ENCODE measurements around the gene KAT2B.

DNA sequence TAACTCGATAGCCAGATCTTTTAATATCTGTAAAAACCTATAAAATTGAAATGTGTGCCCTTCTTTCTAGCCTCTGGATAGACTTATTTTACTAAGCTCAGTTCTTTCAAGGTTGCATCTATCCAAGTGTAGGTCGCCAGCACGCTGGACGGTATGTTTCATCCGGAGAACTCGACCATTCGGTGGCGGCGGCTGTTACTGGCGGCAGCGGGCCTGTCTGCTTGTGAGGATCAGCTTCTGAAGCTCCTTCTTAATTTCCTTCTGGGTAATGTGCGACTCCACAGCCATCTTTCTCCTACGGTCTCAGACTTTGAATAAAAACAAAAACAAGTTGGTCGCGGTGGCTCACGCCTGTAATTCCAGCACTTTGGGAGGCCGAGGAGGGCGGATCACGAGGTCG is 32.3 kb upstream of the KAT2B start:
- no peak for TF ChIP-seq SUZ12 (IDR thresholded peaks at IDR 0.05; ENCODE audit: extremely low read depth, insufficient read depth, insufficient read length)
- no peak for TF ChIP-seq ZNF274 (IDR thresholded peaks at IDR 0.05; ENCODE audit: low read depth, low read length)

All from NT2/D1 (cell line).